GM12878 (cell line): ENCODE results near the gene ODAPH. TPM values are rescaled to one million over a fixed set of nuclear protein-coding genes. Genes with fewer than 3 reads are reported as not detected.

Experiments
- ATAC-seq: fragments of 200-7000 bp; cut with Tn5 transposase; 3 replicates; pipeline ENCODE4 v1.9.1; 2020; ENCODE audit warnings: mild to moderate bottlenecking, moderate library complexity
- BruUV-seq: library from RNA; stranded (reverse); fragments of 400-500 nt; replicated peaks from 2 replicates; lab custom pipeline; 2021; lab: Mats Ljungman, UMichigan
- CTCF ChIA-PET: fragments of 300-600 bp; sonication (Branson Sonifier 250); formaldehyde crosslinking; extraction: SDS; loops from one replicate; lab custom pipeline; 2021; ENCODE audit warnings: inconsistent platforms; lab: Yijun Ruan, JAX
- POLR2A ChIA-PET: fragments of 350-600 bp; formaldehyde crosslinking; extraction: SDS; loops from one replicate; lab custom pipeline; 2021; ENCODE audit warnings: inconsistent platforms; lab: Charles Lee
- RAD21 ChIA-PET: fragments of 300-600 bp; sonication (Branson Sonifier 250); formaldehyde crosslinking; loops from one replicate; lab custom pipeline; 2023; ENCODE audit warnings: antibody characterized with exemption; ENCODE audit not compliant: unreplicated experiment; lab: Charles Lee
- SMC1A ChIA-PET: fragments of 300-600 bp; sonication (Branson Sonifier 250); formaldehyde crosslinking; loops from one replicate; lab custom pipeline; 2023; ENCODE audit not compliant: unreplicated experiment, uncharacterized antibody; lab: Charles Lee
- DNase-seq: peaks from one replicate; pipeline ENCODE4 v3.0.0-alpha.2; 2011; ENCODE audit warnings: low read depth, low spot score
- FAIRE-seq: peaks from 3 replicates; lab custom pipeline; 2011; peaks lifted over from hg19 to GRCh38; lab: Jason Lieb, UNC
- H2AFZ ChIP-seq: 2 replicates; pipeline ENCODE4 v1.6.0; 2011; ENCODE audit warnings: low read depth, low read length, control low read depth; ENCODE audit not compliant: control insufficient read depth
- H3K27ac ChIP-seq: 2 replicates; pipeline ENCODE4 v1.5.1; 2011; ENCODE audit warnings: control low read depth; ENCODE audit not compliant: control insufficient read depth, insufficient read depth
- H3K27me3 ChIP-seq, 2 experiments: replicated peaks in 1 of 2; 2 replicates each; pipeline versions ENCODE4 v1.6.0 to v1.6.1; 2011; ENCODE audit warnings: low read length in 1 of 2; ENCODE audit not compliant: control insufficient read depth in 2 of 2, insufficient read depth in 2 of 2
- H3K36me3 ChIP-seq, 2 experiments: 2 replicates each; pipeline ENCODE4 v1.5.1; 2011; ENCODE audit warnings: low read length in 1 of 2; ENCODE audit not compliant: control insufficient read depth in 2 of 2, insufficient read depth in 2 of 2
- H3K4me1 ChIP-seq: 2 replicates; pipeline ENCODE4 v1.6.1; 2011; ENCODE audit warnings: mild to moderate bottlenecking, low read length, moderate library complexity, mixed read lengths; ENCODE audit not compliant: control insufficient read depth, insufficient read depth
- H3K4me2 ChIP-seq: 2 replicates; pipeline ENCODE4 v1.6.0; 2011; ENCODE audit warnings: control low read depth; ENCODE audit not compliant: control insufficient read depth, insufficient read depth
- H3K4me3 ChIP-seq: fragments of 200-600 bp; sonication (generic); 2 replicates; pipeline ENCODE4 v1.5.1; 2016
- H3K79me2 ChIP-seq: 2 replicates; pipeline ENCODE4 v1.6.0; 2011; ENCODE audit warnings: low read length; ENCODE audit not compliant: control insufficient read depth, insufficient read depth
- H3K9ac ChIP-seq: 2 replicates; pipeline ENCODE4 v1.8.0; 2011; ENCODE audit warnings: low read length, control low read depth, mixed read lengths; ENCODE audit not compliant: control insufficient read depth, insufficient read depth
- H3K9me3 ChIP-seq: replicated peaks from 3 replicates; pipeline ENCODE4 v1.5.1; 2011; ENCODE audit warnings: mild to moderate bottlenecking, low read length; ENCODE audit not compliant: control insufficient read depth, insufficient read depth
- H4K20me1 ChIP-seq: 2 replicates; pipeline ENCODE4 v1.6.0; 2011; ENCODE audit not compliant: control insufficient read depth, insufficient read depth
- BACH1 ChIP-seq: fragments of 450-650 bp; IDR thresholded peaks from 2 replicates; pipeline ENCODE4 v1.6.1; 2017; ENCODE audit warnings: mild to moderate bottlenecking, borderline replicate concordance
- BHLHE40 ChIP-seq, 2 experiments: fragments of 450-650 bp in 1 of 2; IDR thresholded peaks; 2 replicates each; pipeline ENCODE4 v1.6.1; 2011 to 2017; ENCODE audit warnings: low read depth in 2 of 2, borderline replicate concordance in 1 of 2, improper control_type of control experiment in 1 of 2, low read length in 1 of 2, mild to moderate bottlenecking in 1 of 2
- CBX3 ChIP-seq: fragments of 200-600 bp; sonication (generic); IDR thresholded peaks from 2 replicates; pipeline ENCODE4 v1.6.1; 2016; ENCODE audit warnings: low read depth, borderline replicate concordance
- EED ChIP-seq: sonication (generic); IDR thresholded peaks from 2 replicates; pipeline ENCODE4 v1.6.1; 2016; ENCODE audit warnings: antibody characterized with exemption, low read depth
- EGR1 ChIP-seq, 2 experiments: IDR thresholded peaks; 1 replicate in 1 of 2; 2 replicates in 1 of 2; pipeline ENCODE4 v1.6.1; 2011 to 2012; ENCODE audit warnings: low read depth in 2 of 2, low read length in 2 of 2, borderline replicate concordance in 1 of 2, mild to moderate bottlenecking in 1 of 2, moderate library complexity in 1 of 2
- IKZF2 ChIP-seq, 2 experiments: fragments of 450-650 bp; IDR thresholded peaks; 2 replicates each; pipeline ENCODE4 v1.6.1; 2017; ENCODE audit warnings: mild to moderate bottlenecking in 2 of 2, moderate library complexity in 2 of 2
- KLF5 ChIP-seq: fragments of 450-650 bp; IDR thresholded peaks from 2 replicates; pipeline ENCODE4 v1.6.1; 2014; ENCODE audit warnings: mild to moderate bottlenecking; ENCODE audit not compliant: partially characterized antibody
- MTA2 ChIP-seq: fragments of 450-650 bp; IDR thresholded peaks from 2 replicates; pipeline ENCODE4 v1.6.1; 2016; ENCODE audit warnings: low read depth, mild to moderate bottlenecking, moderate library complexity
- MXI1 ChIP-seq: fragments of 150-350 bp; IDR thresholded peaks from 2 replicates; pipeline ENCODE4 v1.6.1; 2011; ENCODE audit warnings: low read depth, mild to moderate bottlenecking, inconsistent platforms, low read length, improper control_type of control experiment
- MYC ChIP-seq: IDR thresholded peaks from 2 replicates; pipeline ENCODE4 v1.6.1; 2011; ENCODE audit warnings: mild to moderate bottlenecking, low read length, moderate library complexity, inconsistent platforms; ENCODE audit not compliant: insufficient read depth, insufficient replicate concordance, insufficient read length, severe bottlenecking
- NKRF ChIP-seq: fragments of 450-650 bp; conservative IDR thresholded peaks from 2 replicates; pipeline ENCODE4 v1.6.1; 2017; ENCODE audit warnings: mild to moderate bottlenecking, moderate library complexity
- RELA ChIP-seq: fragments of 450-650 bp; IDR thresholded peaks from 2 replicates; pipeline ENCODE4 v1.8.0; 2014; ENCODE audit warnings: borderline replicate concordance; ENCODE audit not compliant: partially characterized antibody
- SMAD5 ChIP-seq: IDR thresholded peaks from 2 replicates; pipeline ENCODE4 v1.6.1; 2016; ENCODE audit warnings: antibody characterized with exemption, low read depth
- SMARCA5 ChIP-seq: fragments of 450-650 bp; IDR thresholded peaks from 2 replicates; pipeline ENCODE4 v1.6.1; 2017; ENCODE audit warnings: mild to moderate bottlenecking
- SPI1 ChIP-seq: IDR thresholded peaks from 2 replicates; pipeline ENCODE4 v1.6.1; 2011; ENCODE audit warnings: low read depth, mild to moderate bottlenecking, low read length, moderate library complexity, borderline replicate concordance; ENCODE audit not compliant: insufficient read depth
- YY1 ChIP-seq: IDR thresholded peaks from 2 replicates; pipeline ENCODE4 v1.6.1; 2011; ENCODE audit warnings: low read depth, mild to moderate bottlenecking, low read length
- ZNF592 ChIP-seq: fragments of 450-650 bp; IDR thresholded peaks from 2 replicates; pipeline ENCODE4 v1.6.1; 2017; ENCODE audit warnings: mild to moderate bottlenecking, moderate library complexity
- WGBS: methylation state at CpG from one replicate; pipeline ENCODE4 v1.1.6; 2016; ENCODE audit warnings: low lambda C conversion rate; ENCODE audit not compliant: insufficient replicate concordance, insufficient coverage; ENCODE audit errors: missing lambda C conversion rate; 5-methylcytosine and 5-hydroxymethylcytosine counted together
- in situ Hi-C: fragments of 300-500 bp; cut with MboI; formaldehyde crosslinking; loops from 9 replicates; pipeline ENCODE4 v1.14.3; 2018; ENCODE audit warnings: mixed read lengths
- intact Hi-C: fragments of 100-400 bp; cut with micrococcal nuclease; formaldehyde crosslinking; loops from one replicate; pipeline ENCODE4 v1.14.2; 2022; ENCODE audit not compliant: unreplicated experiment
- polyA plus RNA-seq, 11 experiments: library from polyadenylated mRNA; depleted of rRNA in 4 of 11; unstranded in 6 of 11; stranded (reverse) in 5 of 11; fragments of >200 nt; fragmentation: Nextera tagmentation in 4 of 11; fragmentation: Illumina TruSeq in 1 of 11; extraction: Ambion mirVana in 4 of 11; extraction: Trizol in 1 of 11; gene quantifications; 1 replicate in 1 of 11; 2 replicates in 10 of 11; pipeline versions ENCODE4 v1.2.1 to v1.2.3, GENCODE V29; 2011 to 2016; ENCODE audit warnings: inconsistent platforms in 2 of 11, missing spikeins in 2 of 11, low read depth in 1 of 11
- total RNA-seq, 4 experiments: library from RNA; depleted of rRNA in 3 of 4; stranded (reverse); fragments of >200 nt in 3 of 4; fragmentation: Illumina TruSeq in 1 of 4; extraction: Trizol in 1 of 4; gene quantifications; 2 replicates each; pipeline versions ENCODE4 v1.2.1 to v1.2.3, GENCODE V29; 2013 to 2021

Gene ODAPH
- total and polyA plus RNA-seq, 10 of the 15 experiments (the other 5 are each of a cell fraction or from before 2014, with no cell fraction given): 0.06 to 0.13 (median 0.12) TPM; not detected in 6

- SMC1A ChIA-PET: interaction anchor here (0.6 to 2.7 kb wide), 9 partner anchors 10 to 1330 kb away, joined by 3 to 13 read pairs (median 4); partner anchors contain the start of genes SDAD1 and USO1
- TF ChIP-seq IKZF2 (IDR thresholded peaks at IDR 0.05) (peak; percentile 77 to 80), YY1 (peak; percentile 87), MYC (no peak), EED (peak; percentile 47), SMARCA5 (no peak), SPI1 (no peak), MTA2 (no peak), KLF5 (no peak), ZNF592 (no peak), SMAD5 (no peak), NKRF (peak; percentile 71; the same call in 1 of the 2 replicates), BHLHE40 (IDR thresholded peaks at IDR 0.05; ENCODE audit: borderline replicate concordance in 1 of 2, low read depth in 2 of 2, low read length in 1 of 2) (no peak), RELA (no peak), CBX3 (no peak), BACH1 (no peak), MXI1 (peak; percentile 93), EGR1 (IDR thresholded peaks at IDR 0.05; ENCODE audit: borderline replicate concordance in 1 of 2, low read depth in 2 of 2, low read length in 2 of 2) (no peak)
These were observed 40.8 kb upstream of the ODAPH start for GRCh38 chr4:75514949-75515612.

More at GRCh38 chr4:75514949-75515612, 40.8 kb upstream of the ODAPH start:
- Histone ChIP-seq H3K4me3 (peak overlapping the region; percentile 98), H4K20me1 (no peaks in the 10 kb centered on the region), H3K27me3 (no peaks in the 10 kb centered on the region), H3K36me3 (no peaks in the 10 kb centered on the region), H2AFZ (peak overlapping the region; percentile 83), H3K4me2 (peak overlapping the region; percentile 94), H3K27ac (peak overlapping the region; percentile 84), H3K79me2 (peaks cover 52% of the 10 kb centered on the region), H3K9ac (peak overlapping the region; percentile 75), H3K4me1 (no peaks in the 10 kb centered on the region), H3K9me3 (no peaks in the 10 kb centered on the region; the same call in 1 of the 3 replicates)
- ChIA-PET RAD21 (interaction anchor here (1.2 to 1.9 kb wide), 5 partner anchors 9 to 332 kb away, joined by 3 to 5 read pairs (median 4); partner anchors contain the start of gene USO1), CTCF (interaction anchor here (0.9 to 1.9 kb wide), 6 partner anchors 10 to 155 kb away, joined by 3 to 5 read pairs (median 4); no protein-coding TSS in a partner anchor), POLR2A (interaction anchor here (0.8 to 2.8 kb wide), 7 partner anchors 10 to 511 kb away, joined by 3 to 22 read pairs (median 6); partner anchors contain the start of gene USO1)
- ATAC-seq (peak; percentile 10; the same call in 2 of the 3 replicates), FAIRE-seq (peak; percentile 85), DNase-seq (peak; percentile 32)
- 1% methylated on average over 9 of the region's 9 CpGs for WGBS
- no TSS peak for BruUV-seq
- in situ Hi-C loops: no loop called here
- intact Hi-C loops: loop anchor here (2.0 to 5.0 kb wide), 3 partner anchors 212 to 643 kb away; partner anchors contain the start of gene PARM1
